Hepatocyte (in vitro differentiated cells): Measurements from ENCODE around the gene PDE4DIP. TPM values are rescaled to one million over a fixed set of nuclear protein-coding genes. Genes with fewer than 3 reads are reported as not detected.
"Not testable (repeated sequence)": the region's sequence is repeated elsewhere in the genome, so short reads cannot be mapped to it uniquely, and the experiment has no call there.

Experiments used
- DNase-seq: peaks from one replicate; pipeline ENCODE4 v3.0.0-alpha.2; 2016; ENCODE audit warnings: low spot score
- H2AFZ ChIP-seq: fragments of 200-600 bp; sonication (generic); 2 replicates; pipeline ENCODE4 v1.6.0; 2016; ENCODE audit warnings: antibody characterized with exemption, mild to moderate bottlenecking
- H3K27ac ChIP-seq: fragments of 200-600 bp; sonication (generic); 2 replicates; pipeline ENCODE4 v1.5.1; 2016; ENCODE audit warnings: mild to moderate bottlenecking
- H3K27me3 ChIP-seq: fragments of 200-600 bp; sonication (generic); 2 replicates; pipeline ENCODE4 v1.6.1; 2016
- H3K36me3 ChIP-seq: fragments of 200-600 bp; sonication (generic); replicated peaks from 2 replicates; pipeline ENCODE4 v1.5.1; 2016; ENCODE audit warnings: low read depth; ENCODE audit not compliant: insufficient read depth
- H3K4me1 ChIP-seq: fragments of 200-600 bp; sonication (generic); 2 replicates; pipeline ENCODE4 v1.5.1; 2016; ENCODE audit warnings: mild to moderate bottlenecking, moderate library complexity; ENCODE audit not compliant: insufficient read depth
- H3K4me2 ChIP-seq: fragments of 200-600 bp; sonication (generic); 2 replicates; pipeline ENCODE4 v1.6.0; 2016
- H3K4me3 ChIP-seq: fragments of 200-600 bp; sonication (generic); 2 replicates; pipeline ENCODE4 v1.5.1; 2016; ENCODE audit warnings: mild to moderate bottlenecking
- H3K79me2 ChIP-seq: fragments of 200-600 bp; sonication (generic); 2 replicates; pipeline ENCODE4 v1.6.0; 2017; ENCODE audit warnings: mild to moderate bottlenecking
- H3K9me2 ChIP-seq: fragments of 200-600 bp; sonication (generic); replicated peaks from 2 replicates; pipeline ENCODE4 v1.6.0; 2017; ENCODE audit warnings: mild to moderate bottlenecking; ENCODE audit not compliant: insufficient read depth
- H3K9me3 ChIP-seq: fragments of 200-600 bp; sonication (generic); 2 replicates; pipeline ENCODE4 v1.5.1; 2016; ENCODE audit warnings: low read depth, mild to moderate bottlenecking
- H4K20me1 ChIP-seq: fragments of 200-600 bp; sonication (generic); 2 replicates; pipeline ENCODE4 v1.6.0; 2016; ENCODE audit warnings: mild to moderate bottlenecking; ENCODE audit not compliant: insufficient read depth, poor library complexity, severe bottlenecking
- WGBS: methylation state at CpG from one replicate; pipeline ENCODE4 v1.1.6; 2016; ENCODE audit warnings: low lambda C conversion rate; ENCODE audit errors: missing lambda C conversion rate; 5-methylcytosine and 5-hydroxymethylcytosine counted together
- polyA plus RNA-seq: library from polyadenylated mRNA; unstranded; fragments of >200 nt; fragmentation: Nextera tagmentation; extraction: Ambion mirVana; gene quantifications from 2 replicates; pipeline ENCODE4 v1.2.1, GENCODE V29; 2016
- total RNA-seq: library from RNA; depleted of rRNA; stranded (reverse); fragments of >200 nt; gene quantifications from 2 replicates; pipeline ENCODE4 v1.2.3, GENCODE V29; 2014

PDE4DIP gene
- total and polyA plus RNA-seq, 2 experiments from 2014 or later = 45.7 to 51.4 TPM

- not testable (repeated sequence) for H3K27me3 ChIP-seq, H3K36me3 ChIP-seq, DNase-seq, H3K27ac ChIP-seq, H3K4me2 ChIP-seq, H3K4me1 ChIP-seq, H3K79me2 ChIP-seq, H3K9me3 ChIP-seq, H2AFZ ChIP-seq, H3K4me3 ChIP-seq, H4K20me1 ChIP-seq, H3K9me2 ChIP-seq
- no CpG with 5 or more reads among the region's 2 CpGs for WGBS
These were observed 15.8 kb downstream of the PDE4DIP start for GRCh38 chr1:148860049-148860448.

GRCh38 chr1:148860579-148861259 is 16.5 kb downstream of the PDE4DIP start:
- H3K4me3 ChIP-seq, H2AFZ ChIP-seq, H3K27ac ChIP-seq, H3K79me2 ChIP-seq, H3K27me3 ChIP-seq, DNase-seq, H3K4me2 ChIP-seq, H3K4me1 ChIP-seq, H3K9me2 ChIP-seq, H3K36me3 ChIP-seq, H4K20me1 ChIP-seq, H3K9me3 ChIP-seq: not testable (repeated sequence)
- no CpG with 5 or more reads among the region's 6 CpGs for WGBS

GRCh38 chr1:148862590-148862989 is 18.4 kb downstream of the PDE4DIP start:
- DNase-seq, H3K4me2 ChIP-seq, H3K79me2 ChIP-seq, H4K20me1 ChIP-seq, H3K9me2 ChIP-seq, H3K27ac ChIP-seq, H3K36me3 ChIP-seq, H3K27me3 ChIP-seq, H3K4me1 ChIP-seq, H2AFZ ChIP-seq, H3K4me3 ChIP-seq, H3K9me3 ChIP-seq: not testable (repeated sequence)
- no CpG with 5 or more reads among the region's 3 CpGs for WGBS

- not testable (repeated sequence) for H3K9me3 ChIP-seq, H3K4me2 ChIP-seq, DNase-seq, H3K27me3 ChIP-seq, H3K79me2 ChIP-seq, H3K4me1 ChIP-seq, H4K20me1 ChIP-seq, H2AFZ ChIP-seq, H3K27ac ChIP-seq, H3K9me2 ChIP-seq, H3K4me3 ChIP-seq, H3K36me3 ChIP-seq
- no CpG with 5 or more reads among the region's 6 CpGs for WGBS
These were observed 24.9 kb downstream of the PDE4DIP start for GRCh38 chr1:148868924-148869633.

GRCh38 chr1:148869634-148869961 is 25.4 kb downstream of the PDE4DIP start:
- not testable (repeated sequence) for H3K36me3 ChIP-seq, H4K20me1 ChIP-seq, H3K4me2 ChIP-seq, H3K4me3 ChIP-seq, H3K9me2 ChIP-seq, H3K27me3 ChIP-seq, H2AFZ ChIP-seq, H3K27ac ChIP-seq, H3K79me2 ChIP-seq, H3K9me3 ChIP-seq, DNase-seq, H3K4me1 ChIP-seq
- no CpG with 5 or more reads among the region's 1 CpG for whole genome bisulfite sequencing

- H3K4me1 ChIP-seq, H3K27ac ChIP-seq, H3K4me3 ChIP-seq, H3K79me2 ChIP-seq, H3K4me2 ChIP-seq, DNase-seq, H2AFZ ChIP-seq, H4K20me1 ChIP-seq, H3K9me3 ChIP-seq, H3K36me3 ChIP-seq, H3K9me2 ChIP-seq, H3K27me3 ChIP-seq: not testable (repeated sequence)
- WGBS = 64% methylated on average over 1 of the region's 5 CpGs
These were observed 30.5 kb downstream of the PDE4DIP start for GRCh38 chr1:148874408-148875388.

GRCh38 chr1:148879812-148880416 is 35.7 kb downstream of the PDE4DIP start:
- not testable (repeated sequence) for H3K27me3 ChIP-seq, DNase-seq
- WGBS = no CpG with 5 or more reads among the region's 2 CpGs

GRCh38 chr1:148881261-148881660 is 37.0 kb downstream of the PDE4DIP start:
- not testable (repeated sequence) for H3K4me3 ChIP-seq, H3K9me3 ChIP-seq, H3K9me2 ChIP-seq, H2AFZ ChIP-seq, H3K27ac ChIP-seq, H3K27me3 ChIP-seq, DNase-seq, H3K4me1 ChIP-seq, H3K4me2 ChIP-seq, H4K20me1 ChIP-seq, H3K79me2 ChIP-seq, H3K36me3 ChIP-seq
- no CpG with 5 or more reads among the region's 1 CpG for WGBS

More at GRCh38 chr1:148879812-148880416, 35.7 kb downstream of the PDE4DIP start:
- not testable (repeated sequence) for H3K4me2 ChIP-seq, H3K4me1 ChIP-seq, H2AFZ ChIP-seq, H3K4me3 ChIP-seq, H3K9me3 ChIP-seq, H3K36me3 ChIP-seq, H3K79me2 ChIP-seq, H3K9me2 ChIP-seq, H4K20me1 ChIP-seq, H3K27ac ChIP-seq
